Keratinocyte (primary cell): ENCODE data around the gene HTRA3.

Source experiments
- CTCF ChIP-seq, 3 experiments: IDR thresholded peaks in 1 of 3; conservative IDR thresholded peaks in 1 of 3; optimal IDR thresholded peaks in 1 of 3; 2 replicates in 2 of 3; 3 replicates in 1 of 3; pipeline versions ENCODE3 to v1.5.1; 2011; ENCODE audit warnings: low read length in 3 of 3, mild to moderate bottlenecking in 3 of 3, moderate library complexity in 2 of 3, control low read depth in 1 of 3, inconsistent platforms in 1 of 3; ENCODE audit not compliant: insufficient read depth in 2 of 3; ENCODE audit errors: extremely low read depth in 1 of 3
- EZH2 ChIP-seq: IDR thresholded peaks from one replicate; pipeline ENCODE4 v1.6.1; 2012; ENCODE audit warnings: inconsistent platforms, mild to moderate bottlenecking, low read length, moderate library complexity

- no peak for TF ChIP-seq CTCF (optimal IDR thresholded peaks at IDR 0.05 in 1 of 3, IDR thresholded peaks at IDR 0.05 in 1 of 3, conservative IDR thresholded peaks at IDR 0.05 in 1 of 3; ENCODE audit: extremely low read depth in 1 of 3, insufficient read depth in 2 of 3, low read length in 3 of 3)
- TF ChIP-seq EZH2, result no peak
These were observed 75.7 kb downstream of the HTRA3 start for GRCh38 chr4:8345053-8345945.
